ENCODE data around the gene TIMM10B. TPM values are rescaled to one million over a fixed set of nuclear protein-coding genes. Genes with fewer than 3 reads are reported as not detected.

The TIMM10B gene
- polyA plus RNA-seq, 2 of the 4 experiments (the other 2 are of a cell fraction): 24.4 to 35.6 TPM

DNA sequence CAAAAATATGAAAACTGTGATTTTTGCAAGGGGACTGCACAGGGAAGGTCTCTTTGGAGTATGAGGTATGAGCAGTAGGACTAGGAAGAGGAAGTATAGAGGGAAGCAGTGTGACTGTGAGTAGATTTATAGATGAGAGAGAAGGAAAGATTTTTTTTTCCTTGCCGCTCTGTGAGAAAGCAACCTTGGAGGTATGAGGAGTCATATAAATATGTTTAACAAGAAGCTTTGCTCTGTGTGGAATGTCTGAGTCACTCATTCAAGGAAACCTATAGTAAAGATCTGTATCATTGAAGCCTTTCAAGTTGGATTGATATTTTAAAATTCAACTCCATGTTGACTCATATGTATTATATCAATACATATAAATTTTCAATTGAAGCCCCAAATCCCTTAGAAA, 42.0 kb downstream of the TIMM10B start:
- no peak for FAIRE-seq
- no peak overlapping the region for H3K27ac ChIP-seq
- WGBS (ENCODE audit: missing lambda C conversion rate): 2% methylated on average over 1 of the region's 1 CpG
- ChIA-PET CTCF (interaction anchor here (1.2 to 2.6 kb wide), 2 partner anchors 8 to 18 kb away, joined by 3 to 9 read pairs; no protein-coding TSS in a partner anchor), POLR2A (interaction anchor here (0.6 kb wide), 1 partner anchor 136 kb away, joined by 3 read pairs; no protein-coding TSS in a partner anchor)
- H3K4me2 ChIP-seq: peak overlapping the region; percentile 5; the same call in 2 of the 3 replicates
- DNase-seq (ENCODE audit: low read depth in 1 of 2, low spot score in 1 of 2): peak in 1 of 2 experiments; percentile 31
- ATAC-seq: peak; percentile 55 to 72; a peak in 5 of 6 replicates
- H3K4me3 ChIP-seq: no peak overlapping the region
- TF ChIP-seq FOSL2 (IDR thresholded peaks at IDR 0.05) (no peak), FOSL2 (CRISPR knock-in tag; IDR thresholded peaks at IDR 0.05) (peak; percentile 44; the same call in 1 of the 2 replicates), CHD4 (IDR thresholded peaks at IDR 0.05; ENCODE audit: borderline replicate concordance) (no peak)
- H3K9me3 ChIP-seq: no peaks in the 10 kb centered on the region
- H3K4me1 ChIP-seq: peaks cover 7% of the 10 kb centered on the region; the same call in 1 of the 3 replicates

- FAIRE-seq (no peak), ATAC-seq (no peak), DNase-seq (ENCODE audit: low read depth in 1 of 2, low spot score in 1 of 2) (no peak)
- no peak overlapping the region for H3K4me3 ChIP-seq
- ChIA-PET POLR2A (no interaction called here), CTCF (no interaction called here)
- WGBS (ENCODE audit: missing lambda C conversion rate): 88% methylated on average over 3 of the region's 3 CpGs
- no peak overlapping the region for H3K27ac ChIP-seq
- no peak overlapping the region for H3K4me2 ChIP-seq
- no peak for TF ChIP-seq GATA3 (IDR thresholded peaks at IDR 0.05; ENCODE audit: borderline replicate concordance)
- H3K4me1 ChIP-seq: peaks cover 7% of the 10 kb centered on the region; the same call in 1 of the 3 replicates
- no peaks in the 10 kb centered on the region for H3K9me3 ChIP-seq
Observed at GRCh38 chr11:6526411-6527135, 45.3 kb downstream of the TIMM10B start.

GRCh38 chr11:6529266-6529665, 48.0 kb downstream of the TIMM10B start:
- TF ChIP-seq PBX3 (IDR thresholded peaks at IDR 0.05) (no peak), MAZ (IDR thresholded peaks at IDR 0.05; ENCODE audit: borderline replicate concordance, low read depth, low read length) (no peak)
- TF ChIP-seq, protein P1, sequence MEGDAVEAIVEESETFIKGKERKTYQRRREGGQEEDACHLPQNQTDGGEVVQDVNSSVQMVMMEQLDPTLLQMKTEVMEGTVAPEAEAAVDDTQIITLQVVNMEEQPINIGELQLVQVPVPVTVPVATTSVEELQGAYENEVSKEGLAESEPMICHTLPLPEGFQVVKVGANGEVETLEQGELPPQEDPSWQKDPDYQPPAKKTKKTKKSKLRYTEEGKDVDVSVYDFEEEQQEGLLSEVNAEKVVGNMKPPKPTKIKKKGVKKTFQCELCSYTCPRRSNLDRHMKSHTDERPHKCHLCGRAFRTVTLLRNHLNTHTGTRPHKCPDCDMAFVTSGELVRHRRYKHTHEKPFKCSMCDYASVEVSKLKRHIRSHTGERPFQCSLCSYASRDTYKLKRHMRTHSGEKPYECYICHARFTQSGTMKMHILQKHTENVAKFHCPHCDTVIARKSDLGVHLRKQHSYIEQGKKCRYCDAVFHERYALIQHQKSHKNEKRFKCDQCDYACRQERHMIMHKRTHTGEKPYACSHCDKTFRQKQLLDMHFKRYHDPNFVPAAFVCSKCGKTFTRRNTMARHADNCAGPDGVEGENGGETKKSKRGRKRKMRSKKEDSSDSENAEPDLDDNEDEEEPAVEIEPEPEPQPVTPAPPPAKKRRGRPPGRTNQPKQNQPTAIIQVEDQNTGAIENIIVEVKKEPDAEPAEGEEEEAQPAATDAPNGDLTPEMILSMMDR (IDR thresholded peaks at IDR 0.05): no peak
- FAIRE-seq (no peak), ATAC-seq (no peak), DNase-seq (ENCODE audit: low read depth in 1 of 2, low spot score in 1 of 2) (no peak)
- no peak overlapping the region for H3K4me3 ChIP-seq
- 74% methylated on average over 2 of the region's 2 CpGs for WGBS (ENCODE audit: missing lambda C conversion rate)
- ChIA-PET CTCF (interaction anchor here (1.0 to 8.6 kb wide), 8 partner anchors 16 to 177 kb away, joined by 3 to 95 read pairs (median 5); partner anchors contain the start of gene MRPL17), POLR2A (no interaction called here)
- no peaks in the 10 kb centered on the region for H3K4me1 ChIP-seq
- no peak overlapping the region for H3K27ac ChIP-seq
- H3K9me3 ChIP-seq: no peaks in the 10 kb centered on the region
- H3K4me2 ChIP-seq: no peak overlapping the region

DNA sequence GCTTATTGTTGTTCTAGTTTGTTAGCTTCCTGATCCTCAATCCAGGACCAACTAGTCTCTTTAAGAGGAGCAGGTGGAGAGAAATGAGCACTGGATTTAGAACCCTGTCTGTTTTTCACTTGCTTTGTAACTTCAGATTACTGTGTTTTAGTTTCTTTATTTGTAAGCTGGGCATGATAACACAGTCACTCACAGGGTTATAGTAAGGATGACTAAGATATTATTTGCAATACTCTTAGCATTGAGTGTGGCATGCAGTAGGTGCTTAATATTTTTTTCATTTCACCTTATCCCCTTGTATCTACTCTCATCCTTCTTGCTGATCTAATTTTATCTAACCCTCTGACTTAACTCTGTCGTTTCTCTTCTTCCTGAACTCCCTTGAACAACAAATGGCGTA, 49.5 kb downstream of the TIMM10B start:
- ATAC-seq: peak in 1 of 2 experiments; percentile 18; a peak in 1 of 6 replicates
- ChIA-PET POLR2A (interaction anchor here (0.6 to 1.1 kb wide), 3 partner anchors 12 to 152 kb away, joined by 3 to 5 read pairs (median 4); partner anchors contain the start of genes ARFIP2, MRPL17 and TIMM10B), CTCF (interaction anchor here (0.5 to 8.6 kb wide), 34 partner anchors 8 to 177 kb away, joined by 3 to 95 read pairs (median 4); partner anchors contain the start of genes HPX, MRPL17 and TPP1)
- no peak for TF ChIP-seq HEYL (CRISPR knock-in tag; IDR thresholded peaks at IDR 0.05)
- TF ChIP-seq MYC (IDR thresholded peaks at IDR 0.05; ENCODE audit: borderline replicate concordance, low read length): no peak
- TF ChIP-seq GATA3 (IDR thresholded peaks at IDR 0.05; ENCODE audit: borderline replicate concordance): no peak
- TF ChIP-seq USF2 (IDR thresholded peaks at IDR 0.05): no peak
- TF ChIP-seq, protein P2, sequence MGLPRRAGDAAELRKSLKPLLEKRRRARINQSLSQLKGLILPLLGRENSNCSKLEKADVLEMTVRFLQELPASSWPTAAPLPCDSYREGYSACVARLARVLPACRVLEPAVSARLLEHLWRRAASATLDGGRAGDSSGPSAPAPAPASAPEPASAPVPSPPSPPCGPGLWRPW (IDR thresholded peaks at IDR 0.05): no peak
- TF ChIP-seq CHD4 (IDR thresholded peaks at IDR 0.05; ENCODE audit: borderline replicate concordance): no peak
- WGBS (ENCODE audit: missing lambda C conversion rate): 87% methylated on average over 2 of the region's 2 CpGs
- no peak for DNase-seq (ENCODE audit: low read depth in 1 of 2, low spot score in 1 of 2)
- Histone ChIP-seq H3K4me1 (no peaks in the 10 kb centered on the region), H3K9me3 (no peaks in the 10 kb centered on the region), H3K4me2 (no peak overlapping the region), H3K27ac (no peak overlapping the region), H3K4me3 (no peak overlapping the region)
- no peak for FAIRE-seq
